Heart left ventricle (tissue), 16 donors: Measurements from ENCODE around the gene TSPAN12. TPM values are rescaled to one million over a fixed set of nuclear protein-coding genes. Genes with fewer than 3 reads are reported as not detected.

Experiments used
- ATAC-seq, 4 donors: fragments of 200-7000 bp; cut with Tn5 transposase; one replicate each; pipeline ENCODE4 v1.9.1; 2020 to 2022; ENCODE audit warnings: moderate library complexity in 4 of 4, mild to moderate bottlenecking in 3 of 4, moderate number of reproducible peaks in 1 of 4
- DNase-seq, 5 donors: peaks; one replicate each; pipeline ENCODE4 v3.0.0-alpha.2; 2020
- H3K27ac ChIP-seq, 12 donors: fragments of 200-600 bp; sonication (generic) in 4 of 12; one replicate each; pipeline versions ENCODE4 v1.5.0 to v1.8.0; 2016 to 2022; ENCODE audit warnings: mild to moderate bottlenecking in 2 of 12
- H3K27me3 ChIP-seq, 9 donors: fragments of 200-600 bp; sonication (generic) in 2 of 9; one replicate each; pipeline versions ENCODE4 v1.5.1 to v1.8.0; 2016 to 2022; ENCODE audit warnings: mild to moderate bottlenecking in 3 of 9
- H3K36me3 ChIP-seq, 9 donors: fragments of 200-600 bp; sonication (generic) in 2 of 9; one replicate each; pipeline versions ENCODE4 v1.5.0 to v1.8.0; 2018 to 2022; ENCODE audit warnings: mild to moderate bottlenecking in 2 of 9
- H3K4me1 ChIP-seq, 12 donors: fragments of 200-600 bp; sonication (generic) in 4 of 12; one replicate each; pipeline versions ENCODE4 v1.5.0 to v1.8.0; 2016 to 2022; ENCODE audit warnings: mild to moderate bottlenecking in 3 of 12
- H3K4me3 ChIP-seq, 12 donors: fragments of 200-600 bp; sonication (generic) in 4 of 12; one replicate each; pipeline versions ENCODE4 v1.5.0 to v1.8.0; 2017 to 2022; ENCODE audit warnings: mild to moderate bottlenecking in 9 of 12, moderate library complexity in 4 of 12
- H3K9me3 ChIP-seq, 12 donors: fragments of 200-600 bp; sonication (generic) in 4 of 12; one replicate each; pipeline versions ENCODE4 v1.5.0 to v1.8.0; 2016 to 2022; ENCODE audit warnings: mild to moderate bottlenecking in 1 of 12
- POLR2A ChIP-seq, 2 donors: fragments of 450-650 bp; IDR thresholded peaks; one replicate each; pipeline ENCODE4 v1.6.1; 2017; ENCODE audit warnings: antibody characterized with exemption in 2 of 2, mild to moderate bottlenecking in 2 of 2, moderate library complexity in 2 of 2
- WGBS, 4 donors: extraction: QIAGEN DNeasy Blood & Tissue Kit in 2 of 4; methylation state at CpG; one replicate each; pipeline versions ENCODE4 v1.1.5 to v1.1.7; 2013 to 2018; 5-methylcytosine and 5-hydroxymethylcytosine counted together
- intact Hi-C, 10 donors: fragments of 100-400 bp; cut with DNase I; formaldehyde crosslinking; loops; one replicate each; pipeline versions ENCODE4 v1.11.1 to v1.14.2; 2022
- polyA plus RNA-seq, 2 donors: library from polyadenylated mRNA; stranded (reverse); fragments of 200-250 nt; gene quantifications; one replicate each; pipeline ENCODE4 v1.2.3, GENCODE V29; 2013
- total RNA-seq, 9 donors: library from RNA; depleted of rRNA in 2 of 9; stranded (reverse); fragments of >200 nt in 2 of 9; fragmentation: NEBNext Ultra II Directional in 3 of 9; extraction: Animal tissue kit (Norgen Biotek cat#: 25700) in 3 of 9; gene quantifications; one replicate each; pipeline versions ENCODE4 v1.1.0 to v1.2.4, GENCODE V29; 2016 to 2023
- TF ChIP-seq, protein P1 (sequence below), 12 donors: fragments of 200-600 bp; sonication (generic) in 4 of 12; IDR thresholded peaks; one replicate each; pipeline versions ENCODE4 v1.5.0 to v1.8.0; 2018 to 2022; ENCODE audit warnings: antibody characterized with exemption in 12 of 12, mild to moderate bottlenecking in 5 of 12
- donor health status: ischemic (EF 13 %, LVEDD 7.1; RV severe dilation, severe dysfunction).
- donor health status: healthy with polysubstance abuse.
- donor health status: DM: no; HTN: yes; CAD: no.
- donor health status: DM: no; HTN: no; CAD: no.
- donor health status: ischemic (EF 25% LVEDD 6.9; RV normal size, moderate dysfunction).
- donor health status: ischemic (EF 25% LVEDD 5.7; RV mildly dilated, moderate dysfunction).
- donor health status: healthy.
- donor health status: DM: yes; HTN: yes; CAD: no.
- donor health status: ischemic (EF 35%, LVEDD 5.7; RV mildly dilated, moderate dysfunction).
- donor health status: nonischemic (EF 11% LVEDD 7.7; RV severe dilation, severe dysfunction).
- donor health status: DM: yes; HTN: yes; CAD: no.
- donor health status: PGD.
- donor health status: ischemic (EF 29% LVEDD 5.4; RV normal size, mild dysfunction).
- donor health status: nonischemic (EF 23%, LVEDD 6.1; RV moderate dilation, normal function).

Gene TSPAN12
- total and polyA plus RNA-seq, 11 donors: 24.2 to 85.0 (median 54.7) TPM

DNA sequence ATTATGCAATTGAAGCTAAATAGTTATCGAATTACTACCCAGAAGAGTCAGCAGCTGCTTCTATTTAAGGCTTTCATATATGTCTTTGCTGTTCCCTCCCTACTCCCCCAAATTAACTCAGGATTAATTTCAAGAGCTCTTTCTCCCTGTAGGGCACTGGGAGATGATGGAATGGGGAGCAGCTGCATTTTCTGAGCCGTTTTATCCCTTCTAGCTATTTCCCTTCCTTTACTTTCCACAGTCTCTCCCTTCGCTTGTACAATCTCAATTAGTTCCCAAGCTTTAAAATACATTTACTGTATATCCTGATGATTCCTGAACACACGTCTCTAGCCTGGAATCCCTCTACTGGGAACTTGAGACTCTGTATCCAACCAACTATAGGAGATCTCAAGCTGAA, 19.8 kb upstream of the TSPAN12 start:
- no peaks in the 10 kb centered on the region for H3K9me3 ChIP-seq
- H3K27ac ChIP-seq: no peak overlapping the region
- no peaks in the 10 kb centered on the region for H3K4me1 ChIP-seq
- DNase-seq: no peak
- H3K4me3 ChIP-seq: no peak overlapping the region
- no peak for TF ChIP-seq POLR2A (IDR thresholded peaks at IDR 0.05)
- TF ChIP-seq, protein P1, sequence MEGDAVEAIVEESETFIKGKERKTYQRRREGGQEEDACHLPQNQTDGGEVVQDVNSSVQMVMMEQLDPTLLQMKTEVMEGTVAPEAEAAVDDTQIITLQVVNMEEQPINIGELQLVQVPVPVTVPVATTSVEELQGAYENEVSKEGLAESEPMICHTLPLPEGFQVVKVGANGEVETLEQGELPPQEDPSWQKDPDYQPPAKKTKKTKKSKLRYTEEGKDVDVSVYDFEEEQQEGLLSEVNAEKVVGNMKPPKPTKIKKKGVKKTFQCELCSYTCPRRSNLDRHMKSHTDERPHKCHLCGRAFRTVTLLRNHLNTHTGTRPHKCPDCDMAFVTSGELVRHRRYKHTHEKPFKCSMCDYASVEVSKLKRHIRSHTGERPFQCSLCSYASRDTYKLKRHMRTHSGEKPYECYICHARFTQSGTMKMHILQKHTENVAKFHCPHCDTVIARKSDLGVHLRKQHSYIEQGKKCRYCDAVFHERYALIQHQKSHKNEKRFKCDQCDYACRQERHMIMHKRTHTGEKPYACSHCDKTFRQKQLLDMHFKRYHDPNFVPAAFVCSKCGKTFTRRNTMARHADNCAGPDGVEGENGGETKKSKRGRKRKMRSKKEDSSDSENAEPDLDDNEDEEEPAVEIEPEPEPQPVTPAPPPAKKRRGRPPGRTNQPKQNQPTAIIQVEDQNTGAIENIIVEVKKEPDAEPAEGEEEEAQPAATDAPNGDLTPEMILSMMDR (IDR thresholded peaks at IDR 0.05): no peak
- WGBS, 4 donors: 82 to 86% (median 85%) methylated on average over 4 of the region's 4 CpGs
- ATAC-seq: no peak
- H3K27me3 ChIP-seq: no peaks in the 10 kb centered on the region
- intact Hi-C loops: loop anchor here in 1 of 10 donors (5.0 kb wide), 1 partner anchor 45 kb away; no protein-coding TSS in a partner anchor
- no peaks in the 10 kb centered on the region for H3K36me3 ChIP-seq

DNA sequence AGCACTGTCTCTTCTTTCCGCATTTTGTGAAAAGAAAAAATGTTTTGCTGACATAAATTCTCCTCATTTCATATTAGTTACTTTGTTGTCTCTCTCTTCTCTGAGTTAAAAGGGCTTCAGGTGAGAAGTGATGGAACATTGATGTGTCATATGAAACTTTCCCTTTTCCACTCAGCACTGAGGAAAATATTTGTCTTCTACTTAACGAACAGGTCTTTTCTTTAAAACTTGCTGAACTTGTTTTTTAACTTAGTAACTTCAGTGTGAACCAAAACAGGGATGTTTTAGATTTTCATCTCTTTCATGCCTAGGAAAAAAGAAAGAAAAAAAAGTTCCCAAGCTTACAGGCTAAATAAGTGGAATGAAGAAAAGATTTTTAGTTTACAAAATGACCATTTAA, 19.0 kb upstream of the TSPAN12 start:
- TF ChIP-seq, protein P1 (IDR thresholded peaks at IDR 0.05): no peak
- TF ChIP-seq POLR2A (IDR thresholded peaks at IDR 0.05): no peak
- intact Hi-C loops: loop anchor here in 1 of 10 donors (5.0 kb wide), 1 partner anchor 45 kb away; no protein-coding TSS in a partner anchor
- Histone ChIP-seq H3K4me3 (no peak overlapping the region), H3K9me3 (no peaks in the 10 kb centered on the region), H3K4me1 (no peaks in the 10 kb centered on the region), H3K36me3 (no peaks in the 10 kb centered on the region), H3K27me3 (no peaks in the 10 kb centered on the region), H3K27ac (no peak overlapping the region)
- WGBS, 4 donors: 88 to 92% (median 90%) methylated on average over 2 of the region's 2 CpGs
- ATAC-seq (no peak), DNase-seq (no peak)

DNA sequence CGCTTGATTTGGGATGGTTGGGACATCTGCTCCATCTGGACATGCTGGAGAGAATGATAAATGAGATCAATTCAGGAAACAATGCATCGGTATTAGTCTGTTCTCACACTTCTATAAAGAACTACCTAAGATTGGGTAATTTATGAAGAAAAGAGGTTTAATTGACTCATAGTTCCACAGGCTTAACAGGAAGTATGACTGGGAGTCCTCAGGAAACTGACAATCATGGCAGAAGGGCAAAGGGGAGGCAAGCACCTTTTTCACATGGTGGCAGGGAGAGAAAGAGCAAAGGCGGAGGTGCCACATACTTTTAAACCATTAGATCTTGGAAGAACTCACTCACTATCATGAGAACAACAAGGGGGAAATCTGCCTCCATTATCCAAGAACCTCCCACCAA, 16.8 kb upstream of the TSPAN12 start:
- 90 to 92% (median 91%) methylated on average over 3 of the region's 3 CpGs for WGBS, 4 donors
- TF ChIP-seq POLR2A (IDR thresholded peaks at IDR 0.05): no peak
- TF ChIP-seq, protein P1 (IDR thresholded peaks at IDR 0.05): no peak
- Histone ChIP-seq H3K27ac (no peak overlapping the region), H3K36me3 (no peaks in the 10 kb centered on the region), H3K4me3 (no peak overlapping the region), H3K4me1 (no peaks in the 10 kb centered on the region), H3K9me3 (no peaks in the 10 kb centered on the region), H3K27me3 (no peaks in the 10 kb centered on the region)
- DNase-seq: no peak
- intact Hi-C loops: loop anchor here in 1 of 10 donors (5.0 kb wide), 1 partner anchor 48 kb away; no protein-coding TSS in a partner anchor
- no peak for ATAC-seq

DNA sequence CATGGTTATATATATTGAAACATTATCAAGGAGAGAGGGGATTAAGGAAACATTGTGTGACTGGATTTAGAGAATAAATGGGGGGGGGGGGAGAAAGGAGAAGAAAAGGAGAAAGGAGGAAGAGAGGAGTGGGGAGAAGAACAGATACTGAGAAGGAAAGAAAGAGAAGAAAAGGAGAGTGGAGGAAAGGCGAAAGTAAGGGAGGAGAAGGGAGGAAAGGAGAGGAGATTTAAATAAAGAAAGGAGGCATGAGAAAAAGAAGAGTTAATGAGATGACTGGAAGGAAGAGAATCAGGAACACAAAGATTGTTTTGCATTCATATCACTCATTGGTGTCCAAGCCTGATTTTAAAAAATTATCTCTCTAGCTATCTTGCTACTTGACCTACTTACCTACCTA, 16.1 kb upstream of the TSPAN12 start:
- no peak for DNase-seq
- no peaks in the 10 kb centered on the region for H3K36me3 ChIP-seq
- TF ChIP-seq, protein P1 (IDR thresholded peaks at IDR 0.05): no peak
- no peak for TF ChIP-seq POLR2A (IDR thresholded peaks at IDR 0.05)
- H3K27ac ChIP-seq: no peak overlapping the region
- no peaks in the 10 kb centered on the region for H3K9me3 ChIP-seq
- H3K4me3 ChIP-seq: no peak overlapping the region
- H3K4me1 ChIP-seq: no peaks in the 10 kb centered on the region
- intact Hi-C loops: no loop called here
- 90 to 97% (median 91%) methylated on average over 1 of the region's 1 CpG for WGBS, 4 donors
- no peaks in the 10 kb centered on the region for H3K27me3 ChIP-seq
- ATAC-seq: no peak
